CD14-positive monocyte (primary cell): ENCODE results near the gene PCBP3. TPM values are rescaled to one million over a fixed set of nuclear protein-coding genes. Genes with fewer than 3 reads are reported as not detected.

Experiments
- DNase-seq, 3 donors: peaks; one replicate each; pipeline ENCODE4 v3.0.0-alpha.2; 2011 to 2022
- H2AFZ ChIP-seq: 2 replicates; pipeline ENCODE4 v1.6.0; 2012; ENCODE audit warnings: mild to moderate bottlenecking, low read depth, low read length, inconsistent platforms; ENCODE audit not compliant: insufficient read depth, poor library complexity, severe bottlenecking
- H3K27ac ChIP-seq, 2 donors: 1 replicate in 1 of 2; 2 replicates in 1 of 2; pipeline ENCODE4 v1.5.1; 2012 to 2013; ENCODE audit warnings: low read length in 2 of 2, control low read depth in 1 of 2, inconsistent platforms in 1 of 2, low read depth in 1 of 2, mild to moderate bottlenecking in 1 of 2
- H3K27me3 ChIP-seq, 2 donors: one replicate each; pipeline versions ENCODE4 v1.6.0 to v1.6.1; 2011 to 2013; ENCODE audit warnings: low read length in 2 of 2; ENCODE audit not compliant: control insufficient read depth in 2 of 2, insufficient read depth in 2 of 2
- H3K36me3 ChIP-seq, 2 donors: replicated peaks in 1 of 2; 1 replicate in 1 of 2; 2 replicates in 1 of 2; pipeline versions ENCODE4 v1.5.1 to v1.6.1; 2012 to 2013; ENCODE audit warnings: low read length in 2 of 2, control low read depth in 1 of 2, inconsistent platforms in 1 of 2, mild to moderate bottlenecking in 1 of 2; ENCODE audit not compliant: insufficient read depth in 2 of 2, control insufficient read depth in 1 of 2
- H3K4me1 ChIP-seq, 2 donors: 1 replicate in 1 of 2; 2 replicates in 1 of 2; pipeline versions ENCODE4 v1.5.1 to v1.6.1; 2012 to 2013; ENCODE audit warnings: low read length in 2 of 2, control low read depth in 1 of 2, inconsistent platforms in 1 of 2, mild to moderate bottlenecking in 1 of 2, moderate library complexity in 1 of 2; ENCODE audit not compliant: insufficient read depth in 2 of 2, control insufficient read depth in 1 of 2
- H3K4me2 ChIP-seq: replicated peaks from 2 replicates; pipeline ENCODE3; 2012; ENCODE audit warnings: low read length, moderate library complexity, mild to moderate bottlenecking; ENCODE audit not compliant: poor library complexity, severe bottlenecking; ENCODE audit errors: extremely low read depth
- H3K4me3 ChIP-seq, 3 experiments: fragments of 200-600 bp in 1 of 3; sonication (generic) in 1 of 3; replicated peaks in 1 of 3; 1 replicate in 2 of 3; 2 replicates in 1 of 3; pipeline ENCODE4 v1.5.1; 2011 to 2013; ENCODE audit warnings: low read length in 3 of 3, mild to moderate bottlenecking in 3 of 3, control low read depth in 2 of 3, low read depth in 2 of 3, inconsistent platforms in 1 of 3, moderate library complexity in 1 of 3
- H3K79me2 ChIP-seq: 2 replicates; pipeline ENCODE4 v1.6.0; 2012; ENCODE audit warnings: mild to moderate bottlenecking, control low read depth, inconsistent platforms, low read length, moderate library complexity; ENCODE audit not compliant: insufficient read depth
- H3K9ac ChIP-seq: 2 replicates; pipeline ENCODE4 v1.6.0; 2017; ENCODE audit warnings: low read length, mild to moderate bottlenecking; ENCODE audit not compliant: insufficient read depth, poor library complexity, severe bottlenecking
- H3K9me3 ChIP-seq, 2 donors: replicated peaks in 1 of 2; 1 replicate in 1 of 2; 2 replicates in 1 of 2; pipeline versions ENCODE4 v1.5.1 to v1.6.1; 2012 to 2013; ENCODE audit warnings: low read length in 2 of 2, control low read depth in 1 of 2; ENCODE audit not compliant: control insufficient read depth in 1 of 2, insufficient read depth in 1 of 2
- H4K20me1 ChIP-seq: 2 replicates; pipeline ENCODE4 v1.6.0; 2012; ENCODE audit warnings: mild to moderate bottlenecking, low read length, control low read depth, moderate library complexity; ENCODE audit not compliant: insufficient read depth
- H3K27ac Mint-ChIP-seq, 7 donors: one replicate each; pipeline ENCODE4 v1.8.0; 2020; ENCODE audit warnings: mild to moderate bottlenecking in 7 of 7, mixed read lengths in 7 of 7, moderate library complexity in 6 of 7, inconsistent platforms in 2 of 7
- H3K27me3 Mint-ChIP-seq, 3 donors: one replicate each; pipeline ENCODE4 v1.8.0; 2021 to 2022; ENCODE audit warnings: low read depth in 3 of 3, mild to moderate bottlenecking in 3 of 3, mixed read lengths in 3 of 3, moderate library complexity in 3 of 3, inconsistent platforms in 1 of 3
- H3K36me3 Mint-ChIP-seq, 2 donors: one replicate each; pipeline ENCODE4 v1.8.0; 2020; ENCODE audit warnings: mixed read lengths in 2 of 2, inconsistent platforms in 1 of 2, mild to moderate bottlenecking in 1 of 2
- H3K4me1 Mint-ChIP-seq: one replicate; pipeline ENCODE4 v1.8.0; 2020; ENCODE audit warnings: mild to moderate bottlenecking, mixed read lengths
- H3K4me3 Mint-ChIP-seq, 2 donors: one replicate each; pipeline ENCODE4 v1.8.0; 2020; ENCODE audit warnings: mild to moderate bottlenecking in 2 of 2, mixed read lengths in 2 of 2, moderate library complexity in 1 of 2
- H3K9me3 Mint-ChIP-seq, 7 donors: one replicate each; pipeline ENCODE4 v1.8.0; 2020 to 2022; ENCODE audit warnings: mixed read lengths in 7 of 7, mild to moderate bottlenecking in 6 of 7, moderate library complexity in 6 of 7, inconsistent platforms in 2 of 7
- CTCF ChIP-seq: fragments of 200-600 bp; IDR thresholded peaks from one replicate; pipeline ENCODE4 v1.8.0; 2022; ENCODE audit warnings: antibody characterized with exemption, mild to moderate bottlenecking
- WGBS: methylation state at CpG from one replicate; pipeline ENCODE4 v1.1.5; 2013; ENCODE audit warnings: missing lambda C conversion rate; ENCODE audit not compliant: insufficient coverage; 5-methylcytosine and 5-hydroxymethylcytosine counted together
- intact Hi-C, 2 donors: fragments of 100-400 bp; cut with micrococcal nuclease; formaldehyde crosslinking; loops; one replicate each; pipeline versions ENCODE4 v1.15.0 to v1.15.1; 2023
- polyA plus RNA-seq, 3 donors: library from polyadenylated mRNA; depleted of rRNA in 1 of 3; unstranded in 2 of 3; stranded (reverse) in 1 of 3; fragments of 300-500 nt in 2 of 3; fragments of >200 nt in 1 of 3; fragmentation: Illumina TruSeq in 2 of 3; gene quantifications; 1 replicate in 2 of 3; 2 replicates in 1 of 3; pipeline ENCODE4 v1.2.3, GENCODE V29; 2012 to 2021

The PCBP3 gene
- polyA plus RNA-seq, 3 donors: 0.34 to 0.49 TPM; not detected in 1

DNA sequence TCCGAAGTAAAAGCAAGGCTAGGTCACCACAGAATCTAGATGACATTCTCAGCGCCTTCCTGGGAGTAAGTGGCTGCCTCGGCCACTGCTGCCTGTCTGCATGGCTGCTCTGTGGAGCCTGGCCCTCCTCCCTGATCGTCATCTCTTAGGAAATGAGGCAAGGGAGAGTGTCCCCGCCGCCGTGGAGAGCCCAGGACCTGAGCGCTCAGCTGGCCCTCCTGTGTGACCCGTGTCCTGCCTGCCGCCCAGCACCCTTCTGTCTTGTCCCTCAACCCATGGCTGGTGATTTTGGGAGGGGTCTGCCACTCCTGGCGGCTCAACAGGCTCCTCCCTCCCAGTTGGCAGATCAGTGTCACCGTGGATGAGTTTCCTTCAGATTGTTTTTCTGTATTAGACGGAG, 181.7 kb downstream of the PCBP3 start:
- Histone ChIP-seq H3K79me2 (no peaks in the 10 kb centered on the region), H3K27ac (no peak overlapping the region), H3K9me3 (no peaks in the 10 kb centered on the region), H4K20me1 (no peaks in the 10 kb centered on the region), H3K36me3 (no peaks in the 10 kb centered on the region), H2AFZ (no peak overlapping the region), H3K4me3 (no peak overlapping the region), H3K4me2 (no peak overlapping the region), H3K4me1 (peaks cover 3% of the 10 kb centered on the region in 2 donors), H3K9ac (no peak overlapping the region), H3K27me3 (no peaks in the 10 kb centered on the region)
- peaks cover 0 to 2% (median 0%) of the 10 kb centered on the region in 7 donors for H3K9me3 Mint-ChIP-seq
- no peak overlapping the region for H3K4me3 Mint-ChIP-seq
- WGBS: 81% methylated on average over 6 of the region's 13 CpGs
- no peaks in the 10 kb centered on the region for H3K27me3 Mint-ChIP-seq
- TF ChIP-seq CTCF: no peak
- peak overlapping the region in 1 of 7 donors; percentile 13 for H3K27ac Mint-ChIP-seq
- intact Hi-C loops: loop anchor here in 1 of 2 donors (2.0 kb wide), 1 partner anchor 684 kb away; no protein-coding TSS in a partner anchor
- H3K4me1 Mint-ChIP-seq: peaks cover 13% of the 10 kb centered on the region
- DNase-seq: no peak
- H3K36me3 Mint-ChIP-seq: no peaks in the 10 kb centered on the region

DNA sequence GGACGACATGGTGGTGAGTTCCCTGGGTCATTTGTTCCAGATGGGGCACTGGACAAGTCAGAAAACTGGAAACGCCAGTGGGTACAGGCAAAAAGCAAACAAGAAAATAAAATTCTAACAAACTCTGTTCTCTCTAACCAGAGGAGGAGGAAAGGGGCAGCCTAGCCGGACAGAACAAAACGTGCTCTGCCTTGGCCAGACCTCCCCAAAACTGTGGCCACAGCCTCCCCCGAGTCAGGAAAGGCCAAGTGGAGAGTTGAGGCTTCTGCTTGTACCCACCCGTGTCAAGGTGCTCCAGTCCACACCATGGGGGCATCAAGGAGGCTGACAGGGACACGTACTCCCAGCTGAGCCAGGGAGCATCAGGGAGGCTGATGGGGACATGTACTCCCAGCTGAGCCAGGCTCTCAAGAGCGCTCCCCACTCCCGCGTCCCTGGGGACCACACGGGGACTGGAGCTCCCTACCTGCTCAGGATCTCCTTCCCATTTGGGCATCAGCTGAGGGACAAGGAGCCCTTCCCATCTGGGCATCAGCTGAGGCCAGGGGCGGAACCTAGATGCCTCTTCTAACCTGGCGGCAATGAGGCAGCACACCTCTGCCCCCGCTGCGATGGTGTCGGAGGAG, 183.3 kb downstream of the PCBP3 start:
- Histone ChIP-seq H3K9ac (no peak overlapping the region), H4K20me1 (no peaks in the 10 kb centered on the region), H3K27ac (no peak overlapping the region), H3K4me3 (no peak overlapping the region), H3K9me3 (peaks cover 4 to 14% of the 10 kb centered on the region in 2 donors), H3K4me2 (no peak overlapping the region), H3K79me2 (no peaks in the 10 kb centered on the region), H2AFZ (no peak overlapping the region), H3K36me3 (no peaks in the 10 kb centered on the region), H3K27me3 (no peaks in the 10 kb centered on the region), H3K4me1 (no peaks in the 10 kb centered on the region)
- H3K36me3 Mint-ChIP-seq: no peaks in the 10 kb centered on the region
- no peak for TF ChIP-seq CTCF
- peak overlapping the region in 1 of 7 donors; percentile 74 for H3K27ac Mint-ChIP-seq
- H3K4me1 Mint-ChIP-seq: peaks cover 10% of the 10 kb centered on the region
- DNase-seq: no peak
- H3K9me3 Mint-ChIP-seq: peaks cover 4 to 17% (median 9%) of the 10 kb centered on the region in 7 donors
- no peaks in the 10 kb centered on the region for H3K27me3 Mint-ChIP-seq
- 97% methylated on average over 13 of the region's 16 CpGs for WGBS
- H3K4me3 Mint-ChIP-seq: no peak overlapping the region
- intact Hi-C loops: no loop called here
